B cell (primary cell): ENCODE data around the gene ORAI2.
"Not testable (repeated sequence)": the region's sequence is repeated elsewhere in the genome, so short reads cannot be mapped to it uniquely, and the experiment has no call there.

Source experiments
- CTCF ChIP-seq: fragments of 200-600 bp; IDR thresholded peaks from one replicate; pipeline ENCODE4 v1.8.0; 2022; ENCODE audit warnings: antibody characterized with exemption, mild to moderate bottlenecking
- EZH2 ChIP-seq: IDR thresholded peaks from 2 replicates; pipeline ENCODE4 v1.6.1; 2012; ENCODE audit warnings: borderline replicate concordance, low read depth, mild to moderate bottlenecking, moderate library complexity, low read length; ENCODE audit not compliant: insufficient read depth, poor library complexity, severe bottlenecking

- not testable (repeated sequence) for TF ChIP-seq CTCF, EZH2
These were observed 64.9 kb downstream of the ORAI2 start for GRCh38 chr7:102498321-102498720.
